NCI-H1417 (cell line): Measurements from ENCODE around the gene KICS2.
"Not testable (repeated sequence)": the region's sequence is repeated elsewhere in the genome, so short reads cannot be mapped to it uniquely, and the experiment has no call there.

Source experiments
- DNase-seq, 3 experiments: peaks; one replicate each; lab custom pipeline; 2025; lab: John Stamatoyannopoulos, UW

KICS2 gene

DNA sequence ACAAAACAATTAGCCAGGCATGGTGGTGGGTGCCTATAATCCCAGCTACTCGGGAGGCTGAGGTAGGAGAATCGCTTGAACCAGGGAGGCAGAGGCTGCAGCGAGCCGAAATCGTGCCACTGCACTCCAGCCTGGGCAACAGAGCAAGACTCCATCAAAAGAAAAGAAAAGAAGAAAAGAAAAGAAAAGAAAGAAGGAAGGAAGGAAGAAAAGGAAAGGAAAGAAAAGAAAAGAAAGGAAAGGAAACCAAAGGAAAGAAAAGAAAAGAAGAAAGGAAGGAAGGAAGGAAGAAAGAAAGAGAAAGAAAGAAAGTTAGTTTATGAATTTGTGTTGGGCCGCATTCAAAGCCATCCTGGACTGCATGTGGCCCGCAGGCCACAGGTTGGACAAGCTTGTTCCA, 4.5 kb downstream of the KICS2 start:
- not testable (repeated sequence) for DNase-seq

DNA sequence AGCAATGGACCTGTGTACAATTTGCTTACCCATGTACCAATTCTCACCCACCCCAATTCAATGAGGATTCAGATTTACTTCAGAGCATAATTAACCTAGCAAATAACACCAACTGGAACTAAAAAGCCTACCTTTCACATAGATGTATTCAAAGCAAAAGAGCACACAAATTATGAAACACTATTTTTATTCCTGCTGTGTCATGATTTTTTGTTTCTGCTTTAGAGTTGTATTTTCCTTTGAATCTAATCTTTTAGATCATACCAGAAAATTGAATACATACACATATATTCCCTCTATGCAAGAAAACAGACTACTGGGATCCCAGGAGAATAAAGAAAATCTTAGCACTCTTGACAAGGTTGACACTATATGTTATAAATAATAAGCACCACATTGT, 5.9 kb downstream of the KICS2 start:
- DNase-seq, result no peak

DNA sequence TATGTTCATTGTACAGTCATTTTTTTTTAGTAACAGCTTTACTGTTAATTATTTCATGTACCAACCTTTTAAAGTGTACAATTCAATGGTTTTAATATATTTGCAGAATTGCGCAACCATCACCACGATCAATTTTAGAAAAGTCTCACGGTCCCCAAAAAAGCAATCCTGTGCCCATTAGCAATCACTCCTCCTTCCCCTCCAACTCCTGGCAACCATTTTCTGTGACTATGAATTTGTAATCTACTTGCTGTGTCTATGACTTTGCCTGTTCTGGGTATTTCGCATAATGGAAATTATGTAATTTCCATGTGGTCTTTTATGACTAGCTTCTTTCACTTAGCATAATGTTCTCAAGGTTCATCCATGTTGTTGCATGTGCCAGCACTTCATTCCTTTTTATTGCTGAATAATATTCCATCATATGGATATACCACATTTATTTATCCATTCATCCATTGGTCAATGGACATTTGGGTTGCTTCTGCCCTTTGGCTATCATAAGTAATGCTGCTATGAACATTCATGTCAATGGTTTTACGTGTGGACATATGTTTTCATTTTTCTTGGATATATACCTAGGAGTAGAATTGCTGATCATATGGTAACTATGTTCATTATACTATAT, 9.9 kb downstream of the KICS2 start:
- no peak for DNase-seq

DNA sequence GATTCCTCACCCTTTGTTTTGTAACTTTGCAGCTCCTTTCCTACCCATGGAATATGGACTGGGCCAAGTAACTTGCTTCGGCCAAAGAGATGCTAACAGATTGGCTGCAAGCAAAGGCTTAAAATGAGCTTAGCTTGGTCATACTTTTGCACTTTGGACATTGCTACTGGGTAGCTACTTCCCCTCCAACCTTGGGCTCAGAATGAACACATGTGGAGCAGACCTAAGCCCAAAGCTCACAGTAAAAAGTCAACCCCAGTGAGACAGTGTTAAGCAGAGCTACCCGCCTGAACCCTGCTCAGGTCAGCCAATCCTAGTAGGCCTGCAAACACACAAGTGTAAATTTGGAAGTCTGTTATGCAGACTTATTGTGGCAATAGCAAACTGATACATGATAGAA, 14.6 kb downstream of the KICS2 start:
- DNase-seq, result no peak

DNA sequence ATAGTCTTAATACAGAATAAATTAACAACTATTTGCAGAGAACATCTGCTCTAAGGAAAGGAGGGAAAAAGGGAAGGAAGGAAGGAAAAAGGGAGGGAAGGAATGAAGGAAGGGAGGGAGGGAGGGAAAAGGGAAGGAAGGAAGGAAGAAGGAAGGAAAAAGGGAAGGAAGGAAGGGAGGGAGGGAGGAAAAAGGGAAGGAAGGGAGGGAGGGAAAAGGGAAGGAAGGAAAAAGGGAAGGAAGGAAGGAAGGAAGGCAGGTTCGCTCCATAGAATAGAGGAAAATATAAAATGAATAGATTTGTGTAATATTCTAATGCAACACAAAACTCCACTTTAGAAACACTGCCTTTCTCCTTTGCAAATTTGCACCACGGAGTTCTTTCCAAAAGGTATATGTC, 16.6 kb downstream of the KICS2 start:
- DNase-seq, result no peak

DNA sequence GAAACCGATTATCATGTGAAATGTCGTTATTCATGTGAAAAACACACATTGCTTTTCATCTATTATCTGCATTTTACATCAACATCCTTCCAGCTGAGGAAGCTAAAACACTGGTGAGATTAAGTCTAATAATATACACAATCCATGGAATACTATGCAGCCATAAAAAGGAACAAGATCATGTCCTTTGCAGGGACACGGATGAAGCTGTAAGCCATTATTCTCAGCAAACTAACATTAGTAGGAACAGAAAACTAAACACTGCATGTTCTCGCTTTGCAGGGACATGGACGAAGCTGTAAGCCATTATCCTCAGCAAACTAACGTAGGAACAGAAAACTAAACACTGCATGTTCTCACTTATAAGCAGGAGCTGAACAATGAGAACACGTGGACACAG, 18.3 kb downstream of the KICS2 start:
- DNase-seq, result no peak

DNA sequence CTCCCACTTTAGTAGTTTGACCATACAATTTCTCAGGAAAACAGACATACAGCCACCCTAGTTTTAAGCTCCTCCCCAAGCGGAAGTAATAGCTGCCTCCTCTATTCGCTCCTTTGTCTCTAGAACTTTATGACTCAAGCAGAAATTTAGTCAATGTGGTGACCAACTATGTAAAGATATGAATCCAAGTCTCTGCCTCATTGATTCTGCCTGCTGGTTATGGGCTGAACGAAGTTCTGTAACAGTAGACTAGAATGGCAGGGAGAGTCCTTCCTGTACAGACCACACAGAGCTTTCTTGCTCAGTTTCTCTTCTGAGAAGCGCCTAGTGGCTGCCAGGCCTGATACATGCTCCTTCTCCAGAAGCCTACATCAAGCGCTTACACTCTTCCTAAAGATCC, 19.1 kb downstream of the KICS2 start:
- DNase-seq, result no peak

DNA sequence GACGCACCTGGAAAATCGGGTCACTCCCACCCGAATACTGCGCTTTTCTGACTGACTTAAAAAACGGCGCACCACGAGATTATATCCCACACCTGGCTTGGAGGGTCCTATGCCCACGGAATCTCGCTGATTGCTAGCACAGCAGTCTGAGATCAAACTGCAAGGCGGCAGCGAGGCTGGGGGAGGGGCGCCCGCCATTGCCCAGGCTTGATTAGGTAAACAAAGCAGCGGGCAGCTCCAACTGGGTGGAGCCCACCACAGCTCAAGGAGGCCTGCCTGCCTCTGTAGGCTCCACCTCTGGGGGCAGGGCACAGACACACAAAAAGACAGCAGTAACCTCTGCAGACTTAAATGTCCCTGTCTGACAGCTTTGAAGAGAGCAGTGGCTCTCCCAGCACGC, 26.3 kb downstream of the KICS2 start:
- DNase-seq, result not testable (repeated sequence)

DNA sequence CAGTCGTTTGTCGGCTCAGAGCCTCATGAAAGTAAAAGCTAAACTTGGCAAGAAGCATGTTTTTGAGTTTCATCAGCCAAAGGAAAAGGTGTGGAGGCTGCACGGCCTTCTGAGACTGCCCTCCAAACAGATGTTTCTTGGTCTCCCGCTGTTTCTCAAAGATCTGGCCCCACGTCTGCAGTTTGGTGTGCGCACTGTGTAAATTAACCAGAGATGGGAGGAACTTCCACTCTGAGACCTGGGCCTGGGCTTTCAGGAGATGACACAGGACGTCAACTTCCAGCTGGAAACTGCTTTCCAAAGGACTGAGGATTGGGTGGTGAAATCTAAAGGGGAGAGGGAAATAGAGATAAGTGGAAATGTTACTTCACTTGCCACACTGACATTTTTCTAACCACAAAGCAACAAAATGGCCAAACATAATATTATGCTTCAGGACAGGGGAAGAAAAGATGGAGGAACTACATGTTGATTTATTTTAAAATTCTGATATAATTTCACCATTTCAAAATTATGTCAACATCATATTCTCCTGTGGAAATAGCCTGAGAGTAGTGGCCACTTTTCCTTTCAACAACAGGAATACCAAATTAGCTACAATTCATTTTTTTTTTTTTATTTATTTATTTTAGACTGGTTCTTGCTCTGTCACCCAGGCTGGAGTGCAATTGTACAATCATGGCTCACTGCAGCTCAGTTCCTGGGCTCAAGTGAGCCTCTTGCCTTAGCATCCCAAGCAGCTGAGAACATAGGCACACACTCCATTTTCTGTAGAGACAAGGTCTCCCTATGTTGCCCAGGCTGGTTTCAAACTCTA, 27.6 kb downstream of the KICS2 start:
- no peak for DNase-seq

DNA sequence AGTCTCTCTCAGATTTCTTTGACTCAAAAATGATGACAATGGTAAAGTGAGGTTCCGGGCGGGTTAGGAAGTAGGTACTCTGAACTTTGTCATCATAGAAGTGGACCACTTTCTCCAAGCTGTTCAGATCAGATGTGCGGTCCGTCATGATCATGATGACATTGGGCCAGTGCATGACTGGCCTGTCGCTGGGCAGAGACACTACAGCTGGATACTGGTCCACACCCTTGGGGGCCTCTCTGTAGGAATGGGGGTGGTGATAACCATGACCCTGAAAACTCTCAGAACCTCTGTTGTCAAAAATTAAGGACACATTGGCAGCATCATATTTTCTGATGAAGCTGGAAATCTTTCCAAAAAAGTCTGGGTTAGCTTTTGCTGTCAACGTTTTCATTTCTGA, 28.2 kb downstream of the KICS2 start:
- DNase-seq, result no peak

DNA sequence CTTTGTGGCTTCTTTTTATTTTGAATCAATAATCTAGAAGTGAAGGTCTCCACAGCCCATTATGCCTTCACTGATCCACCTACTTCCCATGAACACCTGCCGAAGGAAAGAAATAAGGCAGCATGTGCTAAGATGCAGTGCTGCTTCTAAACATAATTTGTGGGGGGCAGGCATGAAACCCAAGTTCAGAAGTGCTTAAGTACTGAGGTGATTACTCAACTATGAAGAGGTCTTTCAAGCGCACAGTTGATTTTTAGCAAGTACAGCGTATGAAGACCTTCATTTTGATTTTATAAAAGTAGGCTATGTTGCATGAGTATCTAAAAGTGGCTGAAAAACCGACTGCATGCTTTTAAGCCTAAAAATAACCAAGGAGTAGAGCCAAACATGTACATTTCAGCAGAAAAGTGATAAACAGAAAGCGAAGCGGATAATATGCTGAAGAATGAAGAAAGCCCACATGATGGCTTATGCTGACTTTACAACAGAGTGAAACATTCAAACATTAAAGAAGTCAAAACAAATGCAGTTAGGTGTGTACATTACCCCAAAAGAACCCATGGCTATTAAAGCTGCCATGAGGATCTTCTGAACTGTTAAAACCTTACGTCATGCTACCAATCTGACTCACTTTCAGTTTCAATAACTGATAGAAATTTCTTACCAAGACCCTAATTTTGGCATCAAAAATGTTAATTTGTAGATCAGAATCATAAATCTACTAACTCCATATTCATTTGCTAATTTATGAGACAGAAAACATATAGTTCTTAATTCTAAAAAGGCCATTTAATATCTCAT, 29.3 kb downstream of the KICS2 start:
- no peak for DNase-seq

DNA sequence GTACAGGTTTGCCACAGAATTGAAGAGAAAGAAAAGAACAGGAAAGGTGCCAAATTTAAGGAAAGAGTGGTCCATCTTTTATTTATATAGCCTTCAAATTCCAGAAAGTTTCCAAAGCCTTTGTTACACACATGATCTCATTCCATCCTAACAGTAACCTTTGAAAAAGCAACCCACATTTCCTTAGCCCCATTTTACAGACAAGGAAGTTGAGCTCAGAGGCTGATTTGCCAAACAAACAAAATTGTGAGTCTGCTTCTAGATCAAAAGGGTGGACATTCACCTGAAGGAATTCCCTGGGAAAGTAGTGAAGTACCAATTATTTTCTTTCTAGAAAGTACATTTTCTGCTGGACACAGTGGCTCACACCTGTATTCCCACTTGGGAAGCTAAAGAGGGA, 32.0 kb downstream of the KICS2 start:
- DNase-seq, result no peak

DNA sequence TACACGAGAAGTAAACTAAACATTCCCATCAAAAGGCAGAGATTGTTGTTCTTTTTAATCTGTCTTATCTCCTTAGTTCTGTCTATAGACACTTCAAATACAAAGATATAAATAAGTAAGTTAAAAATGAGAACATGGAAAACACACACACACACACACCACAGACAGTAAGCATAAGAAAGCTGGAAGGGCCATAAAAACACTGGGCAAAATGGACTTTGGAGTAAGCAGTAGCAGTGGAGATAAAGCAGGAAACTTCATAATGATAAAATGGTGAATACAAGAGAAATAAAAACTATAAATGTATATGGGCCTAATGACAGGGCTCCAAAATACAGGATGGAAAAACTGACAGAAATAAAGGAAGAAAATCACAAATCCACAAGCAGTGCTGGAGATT, 32.6 kb downstream of the KICS2 start:
- DNase-seq, result no peak

DNA sequence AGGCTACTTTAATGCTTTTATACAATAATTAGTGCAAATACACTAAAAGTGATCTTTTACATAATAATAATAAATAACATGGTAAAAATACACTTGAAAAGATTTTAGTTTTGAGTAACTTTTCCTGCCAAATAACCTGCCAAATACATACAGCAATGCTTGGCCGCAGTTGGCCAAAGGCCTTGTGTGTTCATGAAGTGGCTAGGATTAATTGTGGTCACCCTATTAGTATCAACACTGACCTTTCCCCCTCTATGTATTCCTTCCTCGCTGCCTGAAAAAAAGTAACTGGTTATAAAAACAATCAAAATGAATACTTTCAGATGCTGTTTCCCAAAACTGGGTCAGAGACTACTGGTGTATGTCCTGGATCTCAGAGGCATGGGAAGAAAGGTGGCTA, 34.3 kb downstream of the KICS2 start:
- DNase-seq, result no peak

DNA sequence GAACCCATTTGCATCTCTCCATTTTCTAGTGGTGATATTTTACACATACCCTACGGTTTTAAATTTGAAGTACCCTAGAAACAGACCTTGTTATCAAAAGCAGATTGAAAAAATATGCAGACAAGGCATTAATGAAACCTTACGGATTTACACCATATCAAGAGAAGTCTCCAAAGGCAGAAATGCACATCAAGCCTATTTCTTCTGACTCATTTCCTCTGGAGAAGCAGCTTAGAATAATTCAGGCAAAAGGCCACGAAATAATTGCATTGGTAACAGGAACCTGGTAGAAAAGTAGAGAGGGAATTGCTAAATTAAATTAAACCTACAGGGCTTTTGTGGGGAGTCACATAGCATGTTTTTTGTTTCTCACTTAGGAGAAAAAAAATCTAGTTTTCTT, 34.7 kb downstream of the KICS2 start:
- no peak for DNase-seq

DNA sequence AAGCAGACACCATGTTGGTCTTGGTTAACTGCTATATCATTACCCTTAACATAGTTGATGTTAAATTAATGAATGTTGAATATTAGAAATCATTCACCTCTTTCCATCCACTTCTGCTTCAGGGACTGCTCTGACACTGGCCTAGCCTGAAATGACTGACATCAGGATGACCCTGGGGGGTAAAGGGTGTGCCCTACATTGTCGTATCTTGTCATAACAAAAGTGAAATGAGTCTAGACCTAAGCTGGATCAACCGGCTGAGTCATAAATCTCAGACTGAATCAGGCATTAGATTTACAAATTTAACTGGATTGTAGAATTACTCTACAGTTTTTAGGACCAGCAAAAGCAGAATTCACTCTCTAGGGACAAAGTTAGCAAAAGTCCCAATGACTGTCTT, 35.3 kb downstream of the KICS2 start:
- no peak for DNase-seq

DNA sequence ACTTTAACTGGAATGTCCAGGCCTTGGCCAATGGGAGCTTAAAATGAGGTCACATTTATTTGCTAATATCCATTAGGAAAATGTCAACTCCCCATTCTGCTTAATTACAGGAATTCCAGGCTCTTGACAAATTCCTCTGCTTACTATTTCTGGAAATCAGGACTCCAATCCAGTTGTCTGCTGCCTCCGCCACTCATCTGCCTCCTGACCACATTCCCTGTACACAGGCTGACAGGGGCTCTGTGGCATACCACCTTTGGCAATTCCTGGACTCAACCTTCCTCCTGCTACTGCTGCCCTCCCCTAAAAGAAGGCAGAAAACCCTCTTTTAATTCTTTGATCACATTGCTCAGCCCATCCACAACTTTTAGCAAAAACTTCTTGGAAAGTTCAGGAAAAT, 37.9 kb downstream of the KICS2 start:
- DNase-seq, result no peak

DNA sequence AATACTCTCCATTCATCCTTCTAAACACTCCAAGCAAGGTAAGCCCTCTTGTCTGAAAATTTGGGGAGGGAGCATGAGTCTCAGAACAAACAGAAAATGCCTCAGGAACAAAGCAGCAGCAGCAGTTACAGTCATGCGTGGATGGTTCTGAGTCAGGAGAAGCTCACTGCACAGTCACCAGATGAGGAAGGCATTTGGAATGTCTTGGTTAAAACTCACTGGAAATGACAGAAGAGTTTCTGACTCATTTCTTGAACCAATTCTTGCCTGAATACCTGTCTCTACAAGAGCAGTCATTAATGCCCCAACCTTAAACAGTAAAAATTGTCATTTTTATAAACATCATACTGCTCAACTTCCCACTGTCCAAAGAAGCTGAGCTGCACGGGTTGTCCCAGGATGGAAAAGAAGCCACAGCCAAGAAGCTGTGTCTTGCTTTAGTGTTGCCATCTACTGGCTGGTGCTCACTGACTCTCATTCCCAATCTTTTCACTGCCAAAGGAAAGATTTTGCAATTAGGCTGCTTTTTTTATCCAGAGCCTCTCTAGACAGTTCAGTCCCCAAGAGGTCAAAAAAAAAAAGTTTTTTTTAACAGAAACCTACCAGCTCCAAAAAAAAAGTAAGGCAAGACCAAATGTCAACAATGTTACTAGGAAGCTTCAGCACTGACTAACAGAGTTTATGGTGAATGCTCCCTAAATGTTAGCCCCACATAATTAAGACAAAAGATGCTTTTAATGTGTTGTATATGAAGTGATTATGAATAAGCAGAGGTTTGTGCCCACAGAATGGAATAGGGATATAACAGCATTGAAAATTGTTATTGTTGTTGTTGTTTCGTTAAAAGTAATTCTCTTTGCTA, 40.4 kb downstream of the KICS2 start:
- DNase-seq, result peak; percentile 40 to 64 (median 55)

DNA sequence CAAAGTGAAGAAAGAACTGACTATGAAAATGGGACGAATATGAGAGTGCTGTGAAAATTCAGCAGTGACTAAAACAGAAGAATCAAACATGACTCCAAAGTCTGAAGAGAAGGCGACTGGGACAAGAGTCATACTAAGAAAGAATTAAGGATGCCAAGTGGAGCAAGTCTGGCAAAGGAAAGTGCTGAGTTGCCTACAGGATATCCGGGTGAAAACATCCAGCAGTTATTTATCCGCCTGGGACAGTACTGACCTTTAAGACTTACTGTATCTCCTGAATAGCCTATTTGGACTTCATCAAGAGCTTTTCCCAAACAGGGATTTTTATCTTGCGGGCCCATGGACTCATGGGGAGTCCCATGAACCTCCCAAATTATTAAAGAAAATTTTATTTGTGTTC, 41.1 kb downstream of the KICS2 start:
- no peak for DNase-seq

DNA sequence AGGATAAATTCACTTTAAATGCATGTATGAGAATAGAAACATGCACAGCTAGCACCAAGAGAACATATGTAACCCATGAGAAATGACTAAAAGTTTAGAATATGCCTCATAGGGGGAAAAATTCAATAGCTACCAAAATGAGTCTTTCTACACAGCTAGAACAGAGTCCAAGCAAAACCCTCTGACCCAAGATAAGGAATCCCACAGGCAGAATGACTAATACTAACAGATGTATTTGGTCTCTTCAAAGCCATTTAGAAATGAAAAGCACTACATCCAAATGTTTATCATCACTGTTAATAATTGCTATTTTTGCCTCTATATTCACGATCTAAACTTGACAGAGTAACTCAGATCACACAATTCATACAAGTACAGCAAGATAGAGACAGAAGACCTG, 44.0 kb downstream of the KICS2 start:
- DNase-seq, result no peak

DNA sequence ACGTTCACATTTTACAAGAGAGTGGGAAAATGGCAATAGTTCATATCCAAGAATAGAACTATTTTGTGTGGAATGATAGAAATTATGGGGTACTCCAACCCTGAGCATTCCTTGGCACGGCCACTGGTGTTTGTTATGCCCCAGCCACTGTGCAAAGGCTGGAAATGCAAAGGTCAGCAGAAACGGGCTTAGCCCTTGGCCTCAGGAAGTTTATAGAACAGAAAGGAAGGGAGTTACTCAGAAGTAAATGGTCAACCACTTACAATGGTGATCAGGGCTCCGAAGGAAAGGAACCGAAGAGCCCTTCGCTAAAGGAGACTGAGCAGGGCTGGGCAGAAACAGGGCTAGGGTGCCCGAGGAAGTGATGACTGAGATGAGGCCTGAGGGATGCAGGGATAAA, 45.1 kb downstream of the KICS2 start:
- DNase-seq, result no peak
